PC-9 (cell line): Measurements from ENCODE around the gene CDK9. TPM values are rescaled to one million over a fixed set of nuclear protein-coding genes. Genes with fewer than 3 reads are reported as not detected.

Experiments
- BruUV-seq: library from RNA; stranded (reverse); fragments of 400-500 nt; replicated peaks from 2 replicates; lab custom pipeline; 2021; lab: Mats Ljungman, UMichigan
- CTCF ChIA-PET: fragments of 300-600 bp; sonication (Branson Sonifier 250); formaldehyde crosslinking; loops from one replicate; lab custom pipeline; 2022; ENCODE audit warnings: antibody characterized with exemption; lab: Charles Lee
- POLR2A ChIA-PET: fragments of 300-600 bp; sonication (Branson Sonifier 250); formaldehyde crosslinking; loops from one replicate; lab custom pipeline; 2022; ENCODE audit warnings: antibody characterized with exemption; ENCODE audit not compliant: unreplicated experiment; lab: Charles Lee
- DNase-seq, 2 experiments: peaks; one replicate each; pipeline versions ENCODE4 v3.0.0 to v3.0.0-alpha.2; 2015 to 2022; ENCODE audit warnings: mixed read lengths in 1 of 2
- H2AFZ ChIP-seq: fragments of 200-600 bp; sonication (generic); 2 replicates; pipeline ENCODE4 v1.8.1; 2017; ENCODE audit warnings: antibody characterized with exemption
- H3F3A ChIP-seq: fragments of 200-600 bp; sonication (generic); 2 replicates; pipeline ENCODE4 v1.8.1; 2017; ENCODE audit warnings: antibody characterized with exemption, mild to moderate bottlenecking, low read depth; ENCODE audit not compliant: insufficient read depth
- H3K27ac ChIP-seq: fragments of 200-600 bp; sonication (generic); 2 replicates; pipeline ENCODE4 v1.6.1; 2016; ENCODE audit warnings: mixed run types
- H3K27me3 ChIP-seq: fragments of 200-600 bp; sonication (generic); 2 replicates; pipeline ENCODE4 v1.6.1; 2016; ENCODE audit warnings: low read depth, mixed run types; ENCODE audit not compliant: insufficient read depth
- H3K36me3 ChIP-seq: fragments of 200-600 bp; sonication (generic); 2 replicates; pipeline ENCODE4 v1.6.1; 2016; ENCODE audit warnings: low read depth, mixed run types
- H3K4me1 ChIP-seq: fragments of 200-600 bp; sonication (generic); replicated peaks from 2 replicates; pipeline ENCODE4 v1.6.1; 2016; ENCODE audit warnings: mixed run types; ENCODE audit not compliant: insufficient read depth
- H3K4me2 ChIP-seq: fragments of 200-600 bp; sonication (generic); 2 replicates; pipeline ENCODE4 v1.6.1; 2017; ENCODE audit warnings: mixed run types
- H3K4me3 ChIP-seq: fragments of 200-600 bp; sonication (generic); 2 replicates; pipeline ENCODE4 v1.6.1; 2016; ENCODE audit warnings: mixed run types
- H3K79me2 ChIP-seq: fragments of 200-600 bp; sonication (generic); 2 replicates; pipeline ENCODE4 v1.6.1; 2017; ENCODE audit warnings: low read depth, mixed run types
- H3K9me2 ChIP-seq: fragments of 200-600 bp; sonication (generic); 2 replicates; pipeline ENCODE4 v1.8.1; 2017; ENCODE audit warnings: mild to moderate bottlenecking; ENCODE audit not compliant: insufficient read depth
- H3K9me3 ChIP-seq: fragments of 200-600 bp; sonication (generic); 2 replicates; pipeline ENCODE4 v1.8.1; 2016; ENCODE audit warnings: low read depth; ENCODE audit not compliant: insufficient read depth
- H4K20me1 ChIP-seq: fragments of 200-600 bp; sonication (generic); 2 replicates; pipeline ENCODE4 v1.8.1; 2017; ENCODE audit not compliant: insufficient read depth
- CTCF ChIP-seq: fragments of 200-600 bp; sonication (generic); conservative IDR thresholded peaks from 2 replicates; pipeline ENCODE4 v1.6.1; 2017; ENCODE audit warnings: mixed run types, antibody characterized with exemption, mild to moderate bottlenecking, moderate library complexity
- EZH2 ChIP-seq: fragments of 200-600 bp; sonication (generic); IDR thresholded peaks from 2 replicates; pipeline ENCODE4 v1.8.0; 2017; ENCODE audit warnings: antibody characterized with exemption, low read depth
- intact Hi-C: fragments of 100-400 bp; cut with micrococcal nuclease; formaldehyde crosslinking; loops from one replicate; pipeline ENCODE4 v1.10.0; 2022; ENCODE audit not compliant: unreplicated experiment
- total RNA-seq: library from RNA; stranded (reverse); gene quantifications from 2 replicates; pipeline ENCODE4 v1.2.3, GENCODE V29; 2021

Gene CDK9
- total RNA-seq, 1 experiment from 2014 or later: 93.8 TPM

- peaks cover 34% of the 10 kb centered on the region for H3K36me3 ChIP-seq
- no peaks in the 10 kb centered on the region for H3K9me3 ChIP-seq
- H3K4me3 ChIP-seq: no peak overlapping the region
- no peak for DNase-seq
- BruUV-seq: no TSS peak
- H4K20me1 ChIP-seq: peaks cover 20% of the 10 kb centered on the region
- H3F3A ChIP-seq: peaks cover 47% of the 10 kb centered on the region
- ChIA-PET CTCF (interaction anchor here (0.6 kb wide), 1 partner anchor 100 kb away, joined by 3 read pairs; the partner anchor contains the start of gene CFAP157), POLR2A (interaction anchor here (0.6 kb wide), 1 partner anchor 50 kb away, joined by 3 read pairs; no protein-coding TSS in a partner anchor)
- no peak overlapping the region for H3K4me2 ChIP-seq
- no peak overlapping the region for H3K27ac ChIP-seq
- peaks cover 39% of the 10 kb centered on the region for H3K79me2 ChIP-seq
- no peak overlapping the region for H2AFZ ChIP-seq
- intact Hi-C loops: no loop called here
- H3K4me1 ChIP-seq: peaks cover 21% of the 10 kb centered on the region
- no peaks in the 10 kb centered on the region for H3K27me3 ChIP-seq
- H3K9me2 ChIP-seq: no peaks in the 10 kb centered on the region
- no peak for TF ChIP-seq CTCF
- TF ChIP-seq EZH2: no peak
Observed at GRCh38 chr9:127806871-127807270, 21.0 kb downstream of the CDK9 start.

GRCh38 chr9:127808347-127809001 lies 22.6 kb downstream of the CDK9 start:
- no TSS peak for BruUV-seq
- peaks cover 36% of the 10 kb centered on the region for H3F3A ChIP-seq
- no peak overlapping the region for H3K4me3 ChIP-seq
- no peak overlapping the region for H3K27ac ChIP-seq
- peaks cover 35% of the 10 kb centered on the region for H3K79me2 ChIP-seq
- peaks cover 45% of the 10 kb centered on the region for H3K36me3 ChIP-seq
- no peak for TF ChIP-seq EZH2
- TF ChIP-seq CTCF: no peak
- no peak for DNase-seq
- no peaks in the 10 kb centered on the region for H3K9me2 ChIP-seq
- H4K20me1 ChIP-seq: peaks cover 27% of the 10 kb centered on the region
- ChIA-PET CTCF (no interaction called here), POLR2A (no interaction called here)
- intact Hi-C loops: no loop called here
- H3K4me2 ChIP-seq: no peak overlapping the region
- H3K4me1 ChIP-seq: peaks cover 15% of the 10 kb centered on the region
- H3K27me3 ChIP-seq: no peaks in the 10 kb centered on the region
- H3K9me3 ChIP-seq: no peaks in the 10 kb centered on the region
- no peak overlapping the region for H2AFZ ChIP-seq

GRCh38 chr9:127809002-127809539 lies 23.2 kb downstream of the CDK9 start:
- no TSS peak for BruUV-seq
- DNase-seq: no peak
- Histone ChIP-seq H3K9me2 (no peaks in the 10 kb centered on the region), H3K27me3 (no peaks in the 10 kb centered on the region), H3K79me2 (peaks cover 29% of the 10 kb centered on the region), H3K4me1 (peaks cover 13% of the 10 kb centered on the region), H3F3A (peaks cover 31% of the 10 kb centered on the region), H3K4me3 (no peak overlapping the region), H2AFZ (no peak overlapping the region), H3K4me2 (no peak overlapping the region), H3K9me3 (no peaks in the 10 kb centered on the region), H4K20me1 (peaks cover 26% of the 10 kb centered on the region), H3K36me3 (peaks cover 45% of the 10 kb centered on the region), H3K27ac (no peak overlapping the region)
- no peak for TF ChIP-seq EZH2
- TF ChIP-seq CTCF: no peak
- intact Hi-C loops: no loop called here
- ChIA-PET POLR2A (no interaction called here), CTCF (no interaction called here)
